ENCODE data around the gene DENND2C.

DENND2C gene

GRCh38 chr1:114676115-114676514 is 6.3 kb upstream of the DENND2C start:
- DNase-seq (ENCODE audit: low read depth) = no peak

- no peak for DNase-seq (ENCODE audit: low read depth)
Observed at GRCh38 chr1:114671939-114672275, 2.1 kb upstream of the DENND2C start.

DNA sequence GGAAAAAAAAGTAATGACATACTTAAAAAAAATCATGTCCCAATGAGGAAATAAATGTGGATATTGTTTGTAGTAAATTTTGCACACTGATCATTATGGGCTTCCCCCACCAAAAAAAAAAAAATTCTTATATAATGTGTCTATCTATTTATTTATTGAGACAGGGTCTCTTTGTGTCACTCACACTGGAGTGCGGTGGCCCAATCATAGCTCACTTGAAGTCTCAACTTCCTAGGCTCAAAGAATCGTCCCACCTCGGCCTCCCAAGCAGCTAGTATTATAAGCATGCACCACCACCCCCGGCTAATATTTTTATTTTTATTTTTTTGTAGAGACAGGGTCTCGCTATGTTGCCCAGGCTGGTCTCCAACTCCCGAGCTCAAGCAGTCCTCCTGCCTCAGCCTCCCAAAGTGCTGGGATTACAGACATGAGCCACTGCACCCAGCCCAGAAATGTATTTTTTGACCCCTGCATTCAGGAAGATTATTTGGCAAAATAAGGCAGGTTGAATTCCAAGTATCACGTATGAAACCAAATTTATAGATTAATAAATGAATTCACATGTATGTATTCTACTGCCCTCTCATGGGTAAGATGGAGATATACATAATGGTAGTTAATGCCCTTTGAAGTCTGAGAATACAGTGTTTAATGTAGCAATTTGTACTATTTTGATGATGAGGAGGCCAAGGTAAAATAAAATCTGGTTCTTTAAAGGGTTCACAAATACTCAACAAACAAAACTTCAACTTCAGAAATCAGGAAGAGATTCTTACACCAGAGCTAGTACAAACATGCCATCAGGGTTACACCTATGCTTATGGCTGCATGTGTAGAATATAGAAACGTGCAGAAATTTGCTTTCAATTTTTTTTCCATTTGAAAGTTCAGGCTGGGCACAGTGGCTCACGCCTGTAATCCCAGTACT is 1.4 kb upstream of the DENND2C start:
- no peak for DNase-seq (ENCODE audit: low read depth)

DNA sequence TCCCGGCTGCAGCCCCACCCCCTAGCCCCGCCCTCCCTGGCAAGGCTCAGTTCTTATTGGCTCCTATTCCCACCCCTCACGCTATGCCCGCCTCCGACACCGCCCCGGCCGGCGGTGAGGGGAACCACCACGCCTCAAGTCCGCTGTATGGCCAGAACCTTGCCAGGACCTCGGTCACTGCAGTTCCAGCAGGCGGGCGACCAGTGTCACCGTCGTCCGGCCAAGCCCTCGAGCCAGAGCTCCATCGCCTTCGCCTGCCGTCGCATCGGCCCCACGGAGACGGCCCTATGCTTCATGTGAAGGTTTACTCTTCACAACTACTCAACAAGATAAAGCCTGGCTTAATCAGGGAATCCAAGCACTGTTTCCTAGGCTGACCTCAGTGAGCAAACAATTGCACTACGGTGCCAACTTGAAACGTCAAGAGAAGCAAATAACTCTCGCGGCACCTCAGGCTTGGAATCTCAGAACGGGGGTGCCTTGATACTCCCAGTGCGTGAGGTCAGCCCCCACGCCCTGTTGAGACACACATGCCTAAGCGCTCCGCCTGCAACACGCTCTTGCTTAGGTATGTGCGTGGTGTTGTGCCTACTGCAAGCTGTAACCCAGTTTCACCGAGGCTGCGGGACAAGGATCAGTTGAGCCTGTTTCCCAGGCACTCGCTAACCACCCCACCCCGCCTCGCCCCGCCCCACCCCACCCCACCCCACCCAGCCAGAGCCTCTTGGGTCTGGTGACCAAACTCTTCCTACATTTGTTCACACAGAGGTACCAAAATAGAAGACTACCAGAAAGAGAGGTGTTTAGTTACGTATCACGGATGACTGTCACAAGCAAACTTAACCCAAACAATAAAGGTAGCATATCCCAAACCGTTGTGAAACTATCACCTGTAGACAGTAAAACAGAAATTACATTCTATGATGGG is 498 bp upstream of the DENND2C start:
- peak; percentile 79 for DNase-seq (ENCODE audit: low read depth)

DNA sequence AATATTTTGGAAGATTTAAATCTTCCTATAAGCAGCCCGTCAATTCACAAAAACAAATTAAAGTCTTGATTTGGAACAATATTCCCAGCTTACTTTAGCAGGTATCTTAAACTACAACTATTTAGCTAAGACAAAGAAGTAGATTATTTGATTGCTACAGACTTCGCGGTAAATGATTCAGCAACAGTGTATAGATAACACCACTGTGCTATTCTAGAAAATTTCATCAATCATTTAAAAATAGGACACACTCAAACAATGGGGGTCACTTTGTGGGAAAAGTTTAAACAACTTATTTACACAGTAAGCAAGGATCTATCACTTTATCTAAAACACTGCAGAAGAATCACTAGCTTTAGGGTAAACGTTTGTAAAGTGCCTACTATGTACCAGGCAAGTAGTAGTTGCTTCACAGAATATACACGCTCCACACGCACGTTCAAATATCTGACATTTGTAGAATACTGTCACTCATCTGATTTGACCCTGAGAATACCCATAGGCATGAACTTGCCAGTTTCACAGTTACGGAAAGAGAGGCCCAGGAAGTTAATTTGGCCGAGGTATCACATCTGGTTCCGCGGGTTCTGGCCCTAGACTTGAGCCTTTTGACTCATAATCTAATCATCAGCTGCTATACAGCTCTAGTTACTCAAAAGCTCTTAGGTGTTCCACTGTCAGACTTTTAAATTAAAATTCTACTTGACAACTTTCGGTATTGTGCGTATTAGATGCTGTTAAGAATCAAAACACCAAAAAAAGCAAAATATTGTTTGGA is 876 bp downstream of the DENND2C start:
- peak; percentile 2 for DNase-seq (ENCODE audit: low read depth)

DNA sequence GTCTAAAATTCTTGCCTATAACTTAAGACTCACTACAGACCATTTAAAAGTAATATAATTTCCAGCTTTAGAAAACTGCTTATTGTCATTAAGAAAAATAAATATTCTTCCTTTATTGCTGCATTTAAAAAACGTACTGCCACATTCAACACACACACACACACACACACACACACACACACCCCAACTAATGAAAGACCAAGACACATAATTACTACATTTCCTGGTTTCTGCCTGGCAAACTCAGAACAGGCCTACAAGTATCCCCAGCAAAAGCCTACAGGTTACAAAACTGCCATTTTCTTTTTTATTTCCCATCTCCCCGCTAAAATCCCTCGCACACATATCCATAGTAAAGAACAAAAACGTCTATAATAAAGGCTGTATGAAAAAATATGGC is 1.5 kb downstream of the DENND2C start:
- no peak for DNase-seq (ENCODE audit: low read depth)

DNA sequence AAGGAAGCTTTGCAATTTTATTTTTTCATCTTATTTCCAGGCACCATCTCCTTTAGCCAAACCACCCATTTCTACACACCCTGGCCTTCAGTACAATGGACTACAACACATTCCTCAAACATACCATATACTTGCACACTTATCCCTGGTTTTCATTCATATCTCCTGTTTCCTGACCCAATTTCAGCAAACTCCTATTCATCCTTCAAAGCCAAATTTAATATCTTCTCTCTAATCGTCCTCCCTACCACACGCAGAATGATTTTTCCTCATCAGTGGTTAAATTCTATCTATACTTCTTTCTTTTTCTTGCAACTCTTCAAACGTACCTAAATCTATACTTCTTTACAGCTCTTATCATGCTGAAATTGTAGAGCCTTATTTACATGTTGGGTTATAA is 2.9 kb downstream of the DENND2C start:
- DNase-seq (ENCODE audit: low read depth) = no peak

- DNase-seq (ENCODE audit: low read depth) = no peak
Observed at GRCh38 chr1:114660238-114660637, 9.6 kb downstream of the DENND2C start.

- DNase-seq (ENCODE audit: low read depth) = no peak
Observed at GRCh38 chr1:114651893-114652292, 18.0 kb downstream of the DENND2C start.

DNA sequence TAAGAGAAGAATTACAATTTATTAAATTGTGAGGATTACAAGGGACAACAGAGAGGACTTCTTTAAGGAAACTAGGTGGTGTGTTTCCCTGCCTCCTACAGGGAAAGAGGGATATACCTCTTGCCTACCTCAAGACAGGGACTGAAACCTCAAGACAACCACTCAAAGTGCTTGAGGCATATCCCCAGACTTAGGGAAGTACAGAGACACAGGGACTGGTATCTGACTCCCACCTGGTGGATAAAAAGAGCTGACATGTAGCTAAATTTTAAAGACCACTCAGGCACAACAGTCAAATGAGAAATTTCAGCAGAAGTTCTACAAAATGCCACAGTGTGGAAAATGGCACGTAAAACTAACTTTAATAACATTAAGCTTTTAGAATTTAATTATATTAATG is 21.3 kb downstream of the DENND2C start:
- DNase-seq (ENCODE audit: low read depth) = no peak

- no peak for DNase-seq (ENCODE audit: low read depth)
Observed at GRCh38 chr1:114641377-114641776, 28.5 kb downstream of the DENND2C start.

DNA sequence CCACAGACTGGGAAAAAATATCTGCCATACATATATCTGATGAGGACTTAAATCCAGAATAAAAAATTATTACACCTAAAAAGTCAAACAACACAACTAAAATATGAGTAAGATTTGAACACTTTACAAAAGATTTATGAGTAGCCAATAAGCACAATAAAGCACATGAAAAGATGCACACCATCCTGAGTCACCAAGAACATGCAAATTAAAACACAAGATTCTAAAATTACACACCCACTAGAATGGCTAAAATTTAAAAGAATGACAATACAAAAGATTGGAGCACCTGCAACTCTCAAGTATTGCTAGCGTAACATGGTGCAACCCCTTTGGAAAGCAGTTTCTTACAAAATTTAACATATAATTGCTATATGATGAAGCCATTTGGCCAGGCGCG is 30.9 kb downstream of the DENND2C start:
- no peak for DNase-seq (ENCODE audit: low read depth)

- no peak for DNase-seq (ENCODE audit: low read depth)
Observed at GRCh38 chr1:114632427-114632826, 37.4 kb downstream of the DENND2C start.

- DNase-seq (ENCODE audit: low read depth) = no peak
Observed at GRCh38 chr1:114627107-114627506, 42.7 kb downstream of the DENND2C start.

- DNase-seq (ENCODE audit: low read depth) = no peak
Observed at GRCh38 chr1:114623364-114623763, 46.5 kb downstream of the DENND2C start.

DNA sequence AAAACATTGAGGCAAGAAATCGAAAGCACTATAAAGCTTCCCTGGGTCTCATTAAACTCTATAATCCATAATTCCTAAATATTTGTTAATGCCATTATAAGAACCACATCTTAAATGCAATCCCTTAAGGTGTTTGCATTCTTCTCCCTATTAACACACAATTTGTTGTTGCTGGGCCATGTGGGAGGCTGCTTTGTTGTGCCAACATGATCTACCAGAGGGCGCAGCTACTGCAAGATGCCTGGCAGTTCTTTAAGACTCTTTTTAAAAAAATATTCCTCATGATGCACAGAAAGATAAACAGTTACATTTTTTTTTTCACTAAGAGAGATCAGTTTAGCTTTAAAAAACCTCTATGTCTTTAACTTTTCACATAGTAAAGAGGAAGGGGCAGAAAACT is 49.4 kb downstream of the DENND2C start:
- no peak for DNase-seq (ENCODE audit: low read depth)

DNA sequence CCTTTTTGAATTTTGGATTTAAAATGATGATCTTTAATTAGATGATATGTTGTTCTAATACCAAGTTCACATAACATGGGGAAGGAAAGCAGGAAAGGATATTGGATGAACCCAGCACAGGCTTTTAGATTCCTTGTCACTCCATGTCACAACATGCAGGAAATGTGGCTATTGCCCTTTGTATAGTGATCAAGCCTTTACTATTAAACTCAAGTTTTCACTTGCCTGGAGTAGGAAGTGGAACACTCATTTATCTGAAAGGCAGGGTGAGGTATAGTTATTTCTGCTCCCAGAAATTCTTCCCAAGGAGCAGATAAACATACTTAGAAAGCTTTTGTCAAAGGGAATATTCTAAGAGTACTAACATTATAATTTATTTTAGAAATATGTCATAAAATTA is 51.2 kb downstream of the DENND2C start:
- DNase-seq (ENCODE audit: low read depth) = no peak

DNA sequence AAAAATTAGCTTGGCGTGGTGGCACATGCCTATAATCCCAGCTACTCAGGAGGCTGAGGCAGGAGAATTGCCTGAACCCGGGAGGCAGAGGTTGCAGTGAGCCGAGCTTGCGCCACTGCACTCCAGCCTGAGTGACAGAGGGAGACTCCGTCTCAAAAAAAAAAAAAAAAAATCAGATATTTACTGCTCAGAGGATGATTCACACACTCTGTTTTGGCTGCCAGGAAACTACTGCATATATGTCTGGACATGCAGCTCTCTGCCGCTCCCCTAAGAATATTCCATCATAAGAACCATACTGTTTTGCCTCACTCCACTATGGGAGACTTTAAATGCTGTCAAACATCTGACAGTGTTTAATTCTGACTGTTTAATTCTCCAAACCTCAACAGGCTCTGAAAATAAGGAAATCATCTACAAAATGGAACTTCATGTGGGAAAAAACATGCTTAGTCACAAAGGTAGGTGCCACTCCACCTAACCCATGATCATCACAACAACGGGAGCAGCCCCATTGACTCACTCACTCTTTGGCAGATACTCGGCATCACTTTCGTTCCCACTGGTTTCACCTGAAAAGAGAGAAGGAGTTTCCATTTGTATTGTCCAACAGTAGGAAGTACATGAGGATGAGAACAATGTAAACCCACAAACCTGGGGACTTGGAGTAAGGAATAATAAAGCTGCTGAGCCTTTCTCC is 59.2 kb downstream of the DENND2C start:
- no peak for DNase-seq (ENCODE audit: low read depth)

DNA sequence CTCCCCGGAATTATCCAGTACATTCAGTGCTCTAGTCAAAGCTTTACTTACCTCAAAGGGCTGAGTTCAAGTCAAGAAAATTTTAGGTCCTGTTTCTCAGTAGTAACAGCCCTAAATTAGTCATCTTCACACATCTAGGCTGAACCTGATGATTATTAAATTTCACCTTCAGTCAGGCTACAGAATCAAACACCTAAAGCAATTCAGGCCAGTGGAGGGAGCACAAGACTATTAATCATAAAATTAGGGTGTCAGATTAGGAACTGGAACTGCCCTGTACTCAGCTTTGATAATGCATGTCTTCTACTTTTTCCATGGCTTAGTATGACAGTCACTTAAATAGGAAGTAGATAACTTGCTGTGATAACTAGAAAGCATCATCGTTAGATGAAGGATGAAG is 60.0 kb downstream of the DENND2C start:
- DNase-seq (ENCODE audit: low read depth) = no peak

DNA sequence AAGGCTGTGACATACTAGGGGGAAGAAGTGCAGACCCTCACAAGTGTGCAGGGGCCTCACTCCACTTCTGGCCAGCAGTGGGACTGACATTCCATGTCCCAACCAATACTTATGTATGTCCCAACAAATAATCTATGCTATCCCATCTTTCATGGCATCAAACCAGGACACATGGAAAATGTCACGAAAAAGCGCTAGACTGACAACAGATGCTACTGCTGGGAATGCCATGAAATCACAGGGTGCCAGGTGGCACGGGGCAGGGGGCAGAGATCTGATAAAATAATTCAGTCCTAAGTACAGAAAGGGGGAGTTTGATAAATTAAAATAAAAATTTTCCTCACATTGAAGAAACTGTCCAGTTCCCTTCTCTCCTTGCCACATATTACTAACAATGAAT is 60.8 kb downstream of the DENND2C start:
- DNase-seq (ENCODE audit: low read depth) = no peak

- no peak for DNase-seq (ENCODE audit: low read depth)
Observed at GRCh38 chr1:114607223-114607622, 62.6 kb downstream of the DENND2C start.

- DNase-seq (ENCODE audit: low read depth) = no peak
Observed at GRCh38 chr1:114597949-114598348, 71.9 kb downstream of the DENND2C start.

Measured in HS-27A (cell line).